Omental fat pad (tissue), 4 donors: ENCODE data around the gene LAPTM5. TPM values are rescaled to one million over a fixed set of nuclear protein-coding genes. Genes with fewer than 3 reads are reported as not detected.

Experiments used
- ATAC-seq: fragments of 150-250 bp; one replicate; pipeline ENCODE4 v1.9.1; 2016; ENCODE audit warnings: mild to moderate bottlenecking, moderate library complexity; ENCODE audit not compliant: low FRiP score
- DNase-seq: peaks from one replicate; pipeline ENCODE4 v3.0.0-alpha.2; 2019; ENCODE audit warnings: low spot score
- total RNA-seq, 4 donors: library from RNA; depleted of rRNA; stranded (reverse); fragments of >200 nt; gene quantifications; one replicate each; pipeline ENCODE4 v1.1.0, GENCODE V29; 2016
- TF ChIP-seq, protein P1 (sequence below), 3 donors: fragments of 450-650 bp; IDR thresholded peaks; one replicate each; pipeline ENCODE4 v1.5.1; 2016 to 2017; ENCODE audit warnings: antibody characterized with exemption in 3 of 3, mild to moderate bottlenecking in 3 of 3, moderate library complexity in 2 of 3

LAPTM5 gene
- total RNA-seq, 4 donors from 2014 or later, result 87.4 to 327 (median 154) TPM

DNA sequence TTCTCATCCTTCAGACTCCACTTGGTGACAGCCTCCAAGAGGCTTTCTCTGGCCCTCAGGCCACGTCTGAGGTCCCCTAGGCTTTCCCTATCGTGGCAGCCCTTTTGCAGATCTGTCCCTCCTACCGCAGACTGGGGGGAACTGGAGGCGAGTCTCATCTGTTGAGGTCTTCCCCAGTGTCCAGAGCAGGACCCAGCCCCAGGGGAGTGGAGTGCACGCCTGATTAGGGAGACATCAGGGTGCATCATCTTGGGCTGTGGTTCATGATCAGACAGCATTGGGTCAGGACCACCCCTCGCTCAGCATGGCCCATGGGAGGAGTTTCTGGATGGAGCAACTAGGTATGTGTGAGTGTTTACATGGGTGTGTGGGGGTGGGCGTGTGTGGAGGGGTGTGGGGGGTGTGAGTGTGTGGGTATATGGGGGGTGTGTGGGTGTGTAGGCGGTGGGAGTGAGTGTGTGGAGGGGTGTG lies 25.7 kb downstream of the LAPTM5 start:
- TF ChIP-seq, protein P1, sequence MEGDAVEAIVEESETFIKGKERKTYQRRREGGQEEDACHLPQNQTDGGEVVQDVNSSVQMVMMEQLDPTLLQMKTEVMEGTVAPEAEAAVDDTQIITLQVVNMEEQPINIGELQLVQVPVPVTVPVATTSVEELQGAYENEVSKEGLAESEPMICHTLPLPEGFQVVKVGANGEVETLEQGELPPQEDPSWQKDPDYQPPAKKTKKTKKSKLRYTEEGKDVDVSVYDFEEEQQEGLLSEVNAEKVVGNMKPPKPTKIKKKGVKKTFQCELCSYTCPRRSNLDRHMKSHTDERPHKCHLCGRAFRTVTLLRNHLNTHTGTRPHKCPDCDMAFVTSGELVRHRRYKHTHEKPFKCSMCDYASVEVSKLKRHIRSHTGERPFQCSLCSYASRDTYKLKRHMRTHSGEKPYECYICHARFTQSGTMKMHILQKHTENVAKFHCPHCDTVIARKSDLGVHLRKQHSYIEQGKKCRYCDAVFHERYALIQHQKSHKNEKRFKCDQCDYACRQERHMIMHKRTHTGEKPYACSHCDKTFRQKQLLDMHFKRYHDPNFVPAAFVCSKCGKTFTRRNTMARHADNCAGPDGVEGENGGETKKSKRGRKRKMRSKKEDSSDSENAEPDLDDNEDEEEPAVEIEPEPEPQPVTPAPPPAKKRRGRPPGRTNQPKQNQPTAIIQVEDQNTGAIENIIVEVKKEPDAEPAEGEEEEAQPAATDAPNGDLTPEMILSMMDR (IDR thresholded peaks at IDR 0.05), result no peak
- ATAC-seq, result no peak
- no peak for DNase-seq

DNA sequence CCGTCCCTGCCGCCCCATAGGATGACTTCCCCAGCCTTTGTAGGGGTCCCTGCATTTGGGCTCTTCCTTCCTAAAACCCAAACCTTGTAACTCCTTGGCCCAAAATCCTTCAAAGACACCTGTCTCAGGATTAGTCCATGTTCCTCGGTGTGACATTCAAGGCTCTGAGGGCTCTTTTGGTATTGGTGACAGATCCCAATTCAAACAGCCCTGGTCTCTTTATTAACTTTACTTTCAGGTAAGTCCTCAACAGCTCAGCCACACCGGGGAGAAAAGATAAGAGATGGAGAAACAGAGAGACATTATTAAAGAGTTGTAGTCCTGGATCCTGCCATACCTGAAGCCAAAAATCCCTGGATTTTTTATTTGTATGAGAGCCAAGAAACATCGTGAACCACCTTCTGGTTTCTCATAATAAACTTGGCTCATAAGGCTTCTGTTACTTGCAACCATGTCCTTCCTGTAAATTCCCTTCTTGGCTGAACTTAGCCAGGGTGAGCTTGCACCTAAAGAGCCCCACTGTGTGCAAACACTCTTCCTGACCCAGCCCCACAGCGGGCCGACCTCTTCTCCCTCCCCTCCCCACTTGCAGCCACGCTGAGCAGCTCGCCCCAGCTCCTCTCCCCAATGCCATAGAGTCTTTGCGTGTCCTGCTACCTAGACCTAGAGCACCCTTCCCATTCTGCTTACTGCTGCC lies 26.3 kb downstream of the LAPTM5 start:
- ATAC-seq (no peak), DNase-seq (no peak)
- TF ChIP-seq, protein P1 (IDR thresholded peaks at IDR 0.05), result no peak

DNA sequence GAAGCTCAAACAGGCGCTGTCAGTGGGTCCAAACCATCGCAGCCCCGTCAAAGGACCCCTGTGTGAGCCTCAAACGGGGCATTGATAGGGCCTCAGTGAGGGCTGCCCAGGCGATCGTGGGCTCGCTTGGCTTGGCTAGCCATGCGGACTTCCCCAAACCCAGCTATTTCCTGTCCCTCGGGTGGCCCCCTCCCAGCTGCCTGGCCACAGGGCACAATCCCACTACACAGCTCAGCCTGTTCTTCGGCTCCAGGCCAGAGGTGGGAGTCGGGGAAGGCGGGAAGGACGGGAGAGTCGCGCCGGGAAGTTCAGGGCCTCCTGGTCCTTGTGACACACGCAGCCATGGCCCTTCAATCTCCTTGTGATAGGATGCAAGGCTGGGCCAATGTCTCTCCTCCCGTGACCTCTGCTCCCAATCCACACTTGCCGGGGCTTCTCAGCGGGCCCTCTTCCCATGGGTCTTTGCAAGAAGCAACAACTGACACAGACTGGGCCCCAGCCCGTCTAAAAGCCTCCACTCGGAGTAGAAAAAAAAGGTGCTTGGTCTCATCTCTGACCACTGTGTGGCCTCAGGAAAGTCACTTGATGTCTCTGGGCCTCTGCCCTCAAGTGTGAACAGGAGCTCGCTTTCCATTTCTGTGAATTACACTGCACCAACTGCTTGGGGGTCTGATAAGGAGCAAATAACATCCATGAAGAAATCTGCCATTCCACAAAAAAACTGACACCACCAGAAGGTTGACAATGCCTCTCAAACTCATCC lies 27.0 kb downstream of the LAPTM5 start:
- ATAC-seq, result no peak
- DNase-seq, result no peak
- TF ChIP-seq, protein P1 (IDR thresholded peaks at IDR 0.05), result no peak

DNA sequence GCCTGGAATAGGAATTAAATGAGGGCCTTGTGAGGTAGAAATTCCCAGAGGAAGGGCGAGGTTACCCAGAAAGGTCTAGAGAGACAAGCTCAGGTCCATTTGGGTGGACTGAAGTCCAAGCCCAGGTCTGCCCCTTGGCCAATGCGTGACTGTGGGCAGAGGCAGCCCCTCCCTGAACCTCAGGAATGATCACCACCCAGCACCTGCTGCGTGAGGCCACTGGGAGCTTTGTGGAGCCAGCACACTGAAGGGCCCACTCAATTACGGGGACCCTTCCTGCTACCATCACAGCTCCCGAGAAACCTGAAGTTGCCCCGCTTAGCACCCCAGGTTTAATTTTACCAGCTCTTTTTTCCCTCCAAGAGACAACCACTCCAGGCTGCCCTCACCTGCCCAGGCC lies 27.7 kb downstream of the LAPTM5 start:
- DNase-seq, result no peak
- TF ChIP-seq, protein P1 (IDR thresholded peaks at IDR 0.05), result no peak
- no peak for ATAC-seq

- TF ChIP-seq, protein P1 (IDR thresholded peaks at IDR 0.05), result no peak
- DNase-seq (no peak), ATAC-seq (peak; percentile 7)
Observed at GRCh38 chr1:30728832-30729638, 28.5 kb downstream of the LAPTM5 start.

DNA sequence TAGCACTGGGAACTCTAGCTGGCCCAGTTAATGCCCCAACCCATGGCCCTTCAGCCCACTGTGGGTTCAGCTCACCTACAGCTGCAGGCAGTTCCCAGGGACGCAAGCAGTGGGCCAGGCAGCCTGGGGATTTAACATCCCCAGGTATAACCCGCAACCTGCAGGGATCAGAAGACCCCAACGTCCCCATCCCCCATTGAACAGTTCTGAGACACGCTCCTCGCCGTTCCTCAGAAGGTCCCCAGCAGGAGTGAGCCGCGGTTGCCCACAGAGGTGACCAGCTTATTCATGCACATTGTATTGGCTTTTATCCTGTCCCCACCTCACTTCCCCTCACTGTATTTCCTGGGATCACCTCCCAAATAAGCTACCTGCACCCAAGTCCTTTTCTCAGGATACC lies 29.2 kb downstream of the LAPTM5 start:
- TF ChIP-seq, protein P1 (IDR thresholded peaks at IDR 0.05), result no peak
- ATAC-seq, result no peak
- no peak for DNase-seq
